HepG2 (cell line): ENCODE measurements around the gene TOB2. TPM values are rescaled to one million over a fixed set of nuclear protein-coding genes. Genes with fewer than 3 reads are reported as not detected.

ENCODE experiments used
- ATAC-seq: fragments of 200-7000 bp; cut with Tn5 transposase; 3 replicates; pipeline ENCODE4 v1.9.1; 2020; ENCODE audit warnings: mild to moderate bottlenecking, moderate library complexity
- BruUV-seq: library from RNA; stranded (reverse); fragments of 400-500 nt; replicated peaks from 2 replicates; lab custom pipeline; 2021; lab: Mats Ljungman, UMichigan
- CTCF ChIA-PET: fragments of 300-600 bp; formaldehyde crosslinking; extraction: SDS; loops from one replicate; lab custom pipeline; 2021; ENCODE audit warnings: low total read pairs, inconsistent platforms, low intra/inter-chr PET ratio; lab: Yijun Ruan, JAX
- POLR2A ChIA-PET: fragments of 350-600 bp; sonication (Branson Sonifier 250); formaldehyde crosslinking; loops from one replicate; lab custom pipeline; 2020; ENCODE audit warnings: antibody characterized with exemption, inconsistent platforms; lab: Yijun Ruan, JAX
- DNase-seq: peaks from one replicate; pipeline ENCODE4 v3.0.0-alpha.2; 2015; ENCODE audit warnings: low spot score
- FAIRE-seq: peaks from 3 replicates; lab custom pipeline; 2011; peaks lifted over from hg19 to GRCh38; lab: Jason Lieb, UNC
- H2AFZ ChIP-seq: one replicate; pipeline ENCODE4 v1.6.1; 2011; ENCODE audit warnings: low read length, inconsistent platforms
- H3K27ac ChIP-seq: fragments of 300-600 bp; 3 replicates; pipeline ENCODE4 v1.8.0; 2011; ENCODE audit warnings: mixed run types, mild to moderate bottlenecking, mixed read lengths, low read length, inconsistent platforms; ENCODE audit not compliant: insufficient read depth; ENCODE audit errors: extremely low read length
- H3K27me3 ChIP-seq, 2 experiments: fragments of 200-600 bp in 1 of 2; 2 replicates in 1 of 2; 3 replicates in 1 of 2; pipeline versions ENCODE4 v1.6.0 to v1.8.0; 2011; ENCODE audit warnings: low read length in 2 of 2, mild to moderate bottlenecking in 2 of 2, moderate library complexity in 2 of 2, inconsistent platforms in 1 of 2; ENCODE audit not compliant: insufficient read depth in 2 of 2, control insufficient read depth in 1 of 2
- H3K36me3 ChIP-seq, 2 experiments: fragments of 200-600 bp in 1 of 2; replicated peaks in 1 of 2; 2 replicates in 1 of 2; 3 replicates in 1 of 2; pipeline versions ENCODE4 v1.5.1 to v1.8.0; 2011; ENCODE audit warnings: low read length in 2 of 2, inconsistent platforms in 1 of 2; ENCODE audit not compliant: insufficient read depth in 2 of 2, control insufficient read depth in 1 of 2
- H3K4me1 ChIP-seq: 2 replicates; pipeline ENCODE4 v1.5.1; 2012; ENCODE audit warnings: low read length, inconsistent platforms; ENCODE audit not compliant: insufficient read depth
- H3K4me2 ChIP-seq: 2 replicates; pipeline ENCODE4 v1.6.0; 2011; ENCODE audit warnings: low read depth, low read length, inconsistent platforms
- H3K4me3 ChIP-seq, 3 experiments: fragments of 200-600 bp in 1 of 3; sonication (generic), shearing (Covaris generic) in 1 of 3; replicated peaks in 1 of 3; 2 replicates each; pipeline ENCODE4 v1.5.1; 2011 to 2016; ENCODE audit warnings: low read length in 3 of 3, inconsistent platforms in 2 of 3, low read depth in 2 of 3, mild to moderate bottlenecking in 2 of 3, control low read depth in 1 of 3, mixed read lengths in 1 of 3; ENCODE audit not compliant: insufficient read depth in 1 of 3
- H3K79me2 ChIP-seq: one replicate; pipeline ENCODE4 v1.6.1; 2011; ENCODE audit warnings: low read length, inconsistent platforms; ENCODE audit not compliant: insufficient read depth
- H3K9ac ChIP-seq: 2 replicates; pipeline ENCODE4 v1.6.0; 2011; ENCODE audit warnings: mild to moderate bottlenecking, low read depth, low read length, inconsistent platforms; ENCODE audit not compliant: insufficient read depth
- H3K9me3 ChIP-seq: 2 replicates; pipeline ENCODE4 v1.5.1; 2012; ENCODE audit warnings: mild to moderate bottlenecking, low read length
- H4K20me1 ChIP-seq: 2 replicates; pipeline ENCODE4 v1.6.0; 2011; ENCODE audit warnings: inconsistent platforms, mild to moderate bottlenecking, low read length, moderate library complexity; ENCODE audit not compliant: insufficient read depth
- BHLHE40 ChIP-seq: IDR thresholded peaks from 2 replicates; pipeline ENCODE4 v1.6.1; 2011; ENCODE audit warnings: low read length, improper control_type of control experiment
- FOXK1 ChIP-seq: sonication (generic); formaldehyde crosslinking; IDR thresholded peaks from 2 replicates; pipeline ENCODE4 v1.4.0; 2020; ENCODE audit warnings: low read depth, missing genetic modification reagents, borderline replicate concordance
- HHEX ChIP-seq: IDR thresholded peaks from 2 replicates; pipeline ENCODE4 v1.6.1; 2016; ENCODE audit warnings: control low read depth
- KLF11 ChIP-seq: IDR thresholded peaks from 2 replicates; pipeline ENCODE4 v1.6.1; 2016; ENCODE audit warnings: missing compliant biosample characterization
- MAFF ChIP-seq: IDR thresholded peaks from 2 replicates; pipeline ENCODE4 v1.6.1; 2011; ENCODE audit warnings: low read depth, low read length, improper control_type of control experiment
- PATZ1 ChIP-seq: sonication (generic); formaldehyde crosslinking; IDR thresholded peaks from 2 replicates; pipeline ENCODE4 v1.4.0; 2020; ENCODE audit warnings: missing genetic modification reagents
- STAT5B ChIP-seq: sonication (generic); formaldehyde crosslinking; IDR thresholded peaks from 2 replicates; pipeline ENCODE4 v1.4.0; 2020; ENCODE audit warnings: missing genetic modification reagents
- ZNF124 ChIP-seq: sonication (generic); formaldehyde crosslinking; IDR thresholded peaks from 2 replicates; pipeline ENCODE4 v1.4.0; 2020; ENCODE audit warnings: missing genetic modification reagents
- ZNF383 ChIP-seq: sonication (generic); formaldehyde crosslinking; IDR thresholded peaks from 2 replicates; pipeline ENCODE4 v1.4.0; 2020; ENCODE audit warnings: missing genetic modification reagents, mild to moderate bottlenecking, borderline replicate concordance
- ZNF678 ChIP-seq: sonication (generic); formaldehyde crosslinking; IDR thresholded peaks from 2 replicates; pipeline ENCODE4 v1.4.0; 2020; ENCODE audit warnings: mild to moderate bottlenecking, missing genetic modification reagents
- ZNF761 ChIP-seq: sonication (generic); formaldehyde crosslinking; conservative IDR thresholded peaks from 2 replicates; pipeline ENCODE4 v1.4.0; 2020; ENCODE audit warnings: mild to moderate bottlenecking, missing genetic modification reagents
- ZNF788 ChIP-seq: sonication (generic); formaldehyde crosslinking; IDR thresholded peaks from 2 replicates; pipeline ENCODE4 v1.5.0; 2020; ENCODE audit warnings: mild to moderate bottlenecking, missing genetic modification reagents, borderline replicate concordance
- ZSCAN30 ChIP-seq: sonication (generic); formaldehyde crosslinking; IDR thresholded peaks from 2 replicates; pipeline ENCODE4 v1.5.0; 2020; ENCODE audit warnings: mild to moderate bottlenecking, missing genetic modification reagents
- WGBS: methylation state at CpG from one replicate; pipeline ENCODE4 v1.1.6; 2017; ENCODE audit warnings: low lambda C conversion rate; 5-methylcytosine and 5-hydroxymethylcytosine counted together
- in situ Hi-C: cut with HindIII; loops from 2 replicates; pipeline ENCODE4 v1.10.0; 2017; ENCODE audit warnings: low pct_unique_long_range_greater_than_20kb; ENCODE audit not compliant: extremely low pct_ligation_motif_present
- intact Hi-C: fragments of 100-400 bp; cut with micrococcal nuclease; formaldehyde crosslinking; loops from one replicate; pipeline ENCODE4 v1.10.0; 2022; ENCODE audit not compliant: unreplicated experiment
- polyA plus RNA-seq, 8 experiments: library from polyadenylated mRNA; depleted of rRNA in 3 of 8; stranded (reverse) in 7 of 8; unstranded in 1 of 8; fragments of >200 nt; fragmentation: Illumina TruSeq in 4 of 8; extraction: Trizol in 4 of 8; gene quantifications; 2 replicates each; pipeline versions ENCODE4 v1.2.1 to v1.2.3, GENCODE V29; 2011 to 2016; ENCODE audit warnings: low read depth in 4 of 8, missing spikeins in 1 of 8, mixed read lengths in 1 of 8; ENCODE audit not compliant: insufficient read depth in 1 of 8
- total RNA-seq, 5 experiments: library from RNA; depleted of rRNA; stranded (reverse); fragments of >200 nt; fragmentation: Illumina TruSeq; extraction: Trizol; gene quantifications; 2 replicates each; pipeline ENCODE4 v1.2.3, GENCODE V29; 2016; ENCODE audit warnings: low read depth in 1 of 5

TOB2 gene
- total and polyA plus RNA-seq, 2 of the 13 experiments (the other 11 are each of a cell fraction or from before 2014, with no cell fraction given) = 12.2 to 13.7 TPM

DNA sequence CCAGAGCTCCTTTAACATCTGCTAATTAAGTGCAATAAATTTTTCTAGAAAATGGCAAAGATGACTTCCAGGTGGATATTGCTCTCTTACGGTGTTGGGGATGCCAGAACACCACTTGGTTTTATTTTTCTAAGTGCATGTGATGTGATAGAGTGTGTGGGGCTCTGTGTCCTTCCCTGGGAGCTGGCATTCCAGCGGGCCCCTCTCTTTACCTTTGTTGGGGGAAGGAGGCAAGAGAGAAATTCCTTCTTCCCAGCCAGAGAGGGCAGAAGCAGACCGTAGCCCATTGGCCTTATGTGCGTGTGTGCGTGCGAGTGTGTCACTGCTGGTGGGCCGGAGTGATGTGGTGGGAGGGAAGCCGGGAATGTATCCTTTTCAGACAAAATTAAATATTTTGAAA is 47.7 kb downstream of the TOB2 start:
- no peaks in the 10 kb centered on the region for H3K79me2 ChIP-seq
- no peak overlapping the region for H2AFZ ChIP-seq
- no peaks in the 10 kb centered on the region for H3K27me3 ChIP-seq
- ATAC-seq = no peak
- no TSS peak for BruUV-seq
- no peak for FAIRE-seq
- no peak for DNase-seq
- H3K4me2 ChIP-seq = peak overlapping the region; percentile 92
- in situ Hi-C loops = no loop called here
- H3K4me3 ChIP-seq = peak overlapping the region; percentile 21 to 67 (median 41); a peak in 5 of 6 replicates
- peak overlapping the region; percentile 64; the same call in 1 of the 2 replicates for H3K9ac ChIP-seq
- peak overlapping the region; percentile 92 for H3K27ac ChIP-seq
- ChIA-PET POLR2A (interaction anchor here (1.4 to 4.8 kb wide), 5 partner anchors 13 to 71 kb away, joined by 3 to 60 read pairs (median 4); partner anchors contain the start of genes ACO2, TEF and TOB2), CTCF (no interaction called here)
- TF ChIP-seq PATZ1 (CRISPR knock-in tag) = no peak
- TF ChIP-seq STAT5B (CRISPR knock-in tag) = no peak
- no peaks in the 10 kb centered on the region for H3K9me3 ChIP-seq
- H3K36me3 ChIP-seq = peaks cover 2 to 12% of the 10 kb centered on the region in 2 experiments; a peak in 2 of 5 replicates
- no peaks in the 10 kb centered on the region for H4K20me1 ChIP-seq
- peaks cover 78% of the 10 kb centered on the region for H3K4me1 ChIP-seq
- intact Hi-C loops = no loop called here
- WGBS = 50% methylated on average over 8 of the region's 8 CpGs

- no peaks in the 10 kb centered on the region for H3K79me2 ChIP-seq
- in situ Hi-C loops (no loop called here), intact Hi-C loops (no loop called here)
- no peaks in the 10 kb centered on the region for H3K27me3 ChIP-seq
- H3K36me3 ChIP-seq = peaks cover 2 to 12% of the 10 kb centered on the region in 2 experiments; a peak in 2 of 5 replicates
- peak; percentile 99 for FAIRE-seq
- peak overlapping the region; percentile 21 to 67 (median 41) for H3K4me3 ChIP-seq
- WGBS = 0% methylated on average over 9 of the region's 19 CpGs
- H3K27ac ChIP-seq = peak overlapping the region; percentile 92
- ATAC-seq = peak; percentile 96
- POLR2A ChIA-PET = interaction anchor here (1.1 to 4.8 kb wide), 7 partner anchors 11 to 89 kb away, joined by 3 to 60 read pairs (median 4); partner anchors contain the start of genes TEF and TOB2
- no peaks in the 10 kb centered on the region for H3K9me3 ChIP-seq
- peak overlapping the region; percentile 64 for H3K9ac ChIP-seq
- H2AFZ ChIP-seq = no peak overlapping the region
- H3K4me1 ChIP-seq = peaks cover 64% of the 10 kb centered on the region
- DNase-seq = peak; percentile 91
- no TSS peak for BruUV-seq
- H3K4me2 ChIP-seq = peak overlapping the region; percentile 92
- CTCF ChIA-PET = no interaction called here
- H4K20me1 ChIP-seq = no peaks in the 10 kb centered on the region
- TF ChIP-seq BHLHE40 (no peak), ZNF678 (no peak), KLF11 (no peak), MAFF (no peak), ZSCAN30 (CRISPR knock-in tag) (no peak), ZNF124 (CRISPR knock-in tag) (no peak), ZNF383 (no peak), ZNF761 (CRISPR knock-in tag) (0 out of 2 replicates have a peak, but pooled peaks have one; percentile 53), HHEX (CRISPR knock-in tag) (no peak), FOXK1 (CRISPR knock-in tag) (peak; percentile 81; the same call in 1 of the 2 replicates), ZNF788 (CRISPR knock-in tag) (peak; percentile 56; the same call in 1 of the 2 replicates)
Observed at GRCh38 chr22:41397143-41397811, 49.3 kb downstream of the TOB2 start.
